CD4-positive, alpha-beta T cell treated with Interleukin-15 for 4 hours (primary cell): Measurements from ENCODE around the gene ZNF592.
"Not testable (repeated sequence)": the region's sequence is repeated elsewhere in the genome, so short reads cannot be mapped to it uniquely, and the experiment has no call there.

Experiments
- DNase-seq: peaks from one replicate; pipeline ENCODE4 v3.0.0-alpha.2; 2020; ENCODE audit warnings: low spot score

The ZNF592 gene

DNA sequence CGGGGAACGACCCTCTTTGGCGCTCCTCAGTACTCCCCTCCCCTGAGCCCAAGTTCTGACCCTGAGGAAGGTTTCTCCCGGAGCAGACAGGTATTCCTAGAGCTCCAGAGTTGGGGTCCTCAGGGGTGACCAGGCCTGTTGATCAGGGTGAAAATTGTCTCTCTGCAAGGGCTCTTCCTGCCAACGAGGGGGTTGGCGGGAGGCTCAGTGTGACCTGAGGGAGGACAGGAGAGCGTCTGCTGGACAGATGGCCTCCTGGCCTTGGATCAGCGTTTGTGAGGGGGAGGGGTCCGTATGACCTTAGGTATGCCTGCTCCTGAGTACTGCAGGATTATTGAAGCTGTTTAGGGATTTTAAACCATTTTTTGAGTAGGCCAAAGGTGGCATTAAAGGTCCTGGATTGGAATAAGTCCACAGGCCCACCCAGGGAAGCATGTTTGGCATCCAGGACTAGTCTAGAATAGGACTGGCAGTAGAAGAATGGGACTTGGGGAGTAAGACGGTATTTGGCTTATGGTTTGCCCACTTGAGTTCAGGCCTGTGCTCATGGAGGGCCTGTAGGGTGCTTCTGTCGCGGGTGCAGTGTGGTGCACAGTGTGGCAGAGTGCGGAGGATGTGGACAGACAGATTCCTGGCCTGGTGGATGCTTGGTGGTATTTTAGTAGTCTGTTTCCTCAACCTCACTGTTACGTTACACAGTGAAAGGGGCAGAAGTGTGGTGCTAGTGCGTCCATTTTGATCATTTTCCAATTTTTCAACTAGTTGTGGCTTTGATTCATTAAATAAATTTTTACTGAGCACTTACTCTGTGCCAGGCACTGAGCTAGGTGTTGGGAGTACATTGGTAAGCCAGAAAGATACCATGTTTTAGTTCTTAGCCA is 959 bp downstream of the ZNF592 start:
- peak; percentile 49 for DNase-seq

DNA sequence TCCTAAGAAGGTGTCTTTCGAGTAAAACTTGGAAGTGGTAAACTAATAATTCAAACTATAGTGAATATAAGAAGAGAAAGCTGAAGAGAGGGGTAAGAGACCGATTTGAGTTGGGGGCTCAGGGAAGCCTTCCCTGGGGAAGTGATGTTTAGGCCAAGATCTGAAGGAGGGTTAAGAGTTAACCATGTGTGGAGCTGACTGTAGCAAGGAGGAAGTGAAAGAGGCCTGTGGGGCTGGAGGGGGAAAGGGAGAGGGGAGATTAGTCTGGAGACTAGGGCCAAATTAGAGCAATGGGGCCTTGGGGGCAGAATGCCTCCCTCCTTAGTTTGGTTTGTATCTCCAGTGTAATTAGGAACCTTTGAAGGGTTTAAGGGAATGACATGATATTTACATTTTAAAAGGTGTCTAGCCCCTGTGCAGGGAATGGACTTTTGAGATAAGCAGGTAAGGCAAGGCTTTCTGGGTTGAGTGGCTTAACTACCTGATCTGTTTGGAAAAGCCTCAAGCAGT is 2.2 kb downstream of the ZNF592 start:
- no peak for DNase-seq

DNA sequence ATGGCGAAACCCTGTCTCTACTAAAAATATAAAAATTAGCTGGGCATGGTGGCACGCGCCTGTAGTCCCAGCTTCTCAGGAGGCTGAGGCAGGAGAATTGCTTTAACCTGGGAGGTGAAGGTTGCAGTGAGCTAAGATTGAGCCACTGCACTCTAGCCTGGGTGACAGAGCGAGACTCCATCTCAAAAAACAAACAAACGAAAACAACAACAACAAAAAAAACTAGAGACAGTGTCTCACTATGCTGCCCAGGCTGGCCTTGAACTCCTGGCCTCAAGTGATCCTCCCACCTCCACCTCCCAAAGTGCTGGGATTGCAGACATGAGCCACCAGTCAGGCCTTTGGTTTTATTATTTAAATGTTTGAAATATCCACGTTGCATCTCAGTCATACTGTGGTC is 3.3 kb downstream of the ZNF592 start:
- not testable (repeated sequence) for DNase-seq

DNA sequence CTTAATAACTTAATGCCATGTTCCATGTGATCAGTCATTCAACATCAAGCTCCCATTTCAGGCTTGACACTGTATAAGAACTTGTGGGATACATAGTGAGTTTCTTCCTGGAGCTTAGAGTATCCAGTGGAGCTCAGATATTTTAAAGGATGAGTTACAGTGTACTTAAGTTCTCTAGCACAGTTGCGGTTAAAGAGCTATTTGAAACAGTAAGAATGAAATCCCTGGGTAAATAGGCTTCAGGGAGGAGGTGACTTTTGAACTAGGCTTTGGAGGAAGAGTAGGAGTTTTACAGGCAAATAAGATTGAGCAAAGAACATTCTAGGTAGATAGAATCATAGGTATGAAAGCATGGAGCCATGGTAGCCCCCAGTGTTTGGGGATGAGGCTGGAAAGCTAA is 3.8 kb downstream of the ZNF592 start:
- no peak for DNase-seq

DNA sequence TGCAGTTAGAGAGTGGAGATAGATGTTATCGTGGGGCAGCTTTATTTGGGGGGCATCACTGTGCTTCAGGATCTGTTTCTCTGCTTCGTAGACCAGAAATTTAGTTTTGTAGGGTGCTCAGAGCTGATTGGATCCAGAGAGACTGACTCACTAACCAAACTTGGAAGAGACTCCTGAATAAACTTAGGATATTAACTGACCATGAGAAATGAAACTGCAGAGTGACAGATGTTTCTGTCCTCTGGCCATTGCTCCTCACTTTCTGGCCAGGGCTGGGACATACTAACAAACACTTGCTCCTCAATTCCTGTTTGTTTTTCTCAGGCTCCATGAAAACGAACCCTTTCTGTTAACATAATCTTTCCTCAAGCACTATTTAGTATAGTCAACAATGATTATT is 4.3 kb downstream of the ZNF592 start:
- DNase-seq: no peak

DNA sequence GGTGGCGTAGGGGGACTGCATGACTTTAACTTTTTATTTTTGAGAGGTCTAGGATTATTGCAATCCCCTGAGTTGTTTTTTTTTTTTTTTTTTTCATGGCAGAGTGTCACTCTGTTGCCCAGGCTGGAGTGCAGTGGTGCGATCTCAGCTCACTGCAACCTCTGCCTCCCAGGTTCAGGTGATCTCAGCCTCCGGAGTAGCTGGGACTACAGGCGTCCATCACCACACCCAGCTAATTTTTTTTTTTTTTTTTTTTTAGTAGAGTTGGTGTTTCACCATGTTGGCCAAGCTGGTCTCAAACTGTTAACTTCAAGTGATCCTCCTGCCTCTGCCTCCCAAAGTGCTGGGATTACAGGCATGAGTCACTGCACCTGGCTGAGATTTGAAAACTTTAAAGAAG is 6.5 kb downstream of the ZNF592 start:
- DNase-seq: not testable (repeated sequence)

DNA sequence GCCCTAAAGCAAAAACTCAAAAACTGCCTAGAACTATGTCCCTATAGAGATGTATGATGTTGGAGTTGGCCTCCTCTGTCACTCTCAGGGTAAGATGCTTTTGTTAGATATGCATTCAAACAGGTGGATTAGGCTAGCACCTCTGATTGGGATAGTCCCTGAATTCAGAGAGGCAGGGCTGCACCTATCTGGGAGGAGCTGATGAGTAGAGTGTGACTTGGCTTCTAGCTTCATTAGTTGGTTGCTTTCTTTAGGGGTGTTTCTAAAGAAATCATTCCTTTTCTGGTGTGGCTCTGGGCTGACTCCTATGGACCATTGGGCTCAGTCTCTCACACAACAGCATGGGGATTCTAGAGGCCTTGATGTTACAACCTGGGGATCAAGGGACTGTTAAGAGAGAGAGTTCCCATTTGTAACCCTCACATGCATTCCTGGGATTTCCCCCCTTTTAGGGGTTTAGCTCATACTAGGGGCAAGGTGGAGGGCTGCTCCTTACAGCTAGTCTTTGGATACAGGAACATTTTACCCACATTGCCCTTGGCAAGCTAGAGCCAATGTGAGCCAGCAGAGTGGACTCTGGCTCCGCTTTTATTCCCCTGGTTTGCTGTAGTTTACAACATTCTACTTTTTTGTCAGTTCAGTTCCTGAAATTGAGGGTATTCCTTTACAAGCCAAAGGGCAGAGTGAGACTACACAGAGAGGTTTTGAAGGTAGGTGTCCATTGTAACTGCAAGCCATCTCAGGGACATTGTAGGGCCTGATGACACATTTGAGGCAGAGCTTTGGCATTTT is 7.5 kb downstream of the ZNF592 start:
- DNase-seq: no peak

DNA sequence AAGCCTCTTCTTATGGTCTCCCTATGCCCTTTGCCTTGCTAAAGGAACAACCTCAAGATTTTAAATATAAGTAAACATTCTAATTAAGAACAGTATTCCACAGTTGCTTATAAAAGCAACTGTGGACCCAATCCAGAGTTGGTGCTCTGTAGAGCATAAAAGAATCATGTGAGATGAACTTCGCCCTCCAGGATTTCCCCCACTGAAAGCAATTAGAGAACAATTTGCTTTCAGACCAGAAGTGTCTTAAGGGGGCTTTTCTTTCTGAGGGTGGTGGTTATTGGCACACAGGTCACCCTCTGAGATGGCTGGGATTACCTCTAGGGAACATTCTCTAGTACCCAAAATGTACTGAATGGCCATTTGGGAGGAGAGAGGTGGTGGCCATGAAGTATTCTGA is 10.6 kb downstream of the ZNF592 start:
- DNase-seq: no peak

DNA sequence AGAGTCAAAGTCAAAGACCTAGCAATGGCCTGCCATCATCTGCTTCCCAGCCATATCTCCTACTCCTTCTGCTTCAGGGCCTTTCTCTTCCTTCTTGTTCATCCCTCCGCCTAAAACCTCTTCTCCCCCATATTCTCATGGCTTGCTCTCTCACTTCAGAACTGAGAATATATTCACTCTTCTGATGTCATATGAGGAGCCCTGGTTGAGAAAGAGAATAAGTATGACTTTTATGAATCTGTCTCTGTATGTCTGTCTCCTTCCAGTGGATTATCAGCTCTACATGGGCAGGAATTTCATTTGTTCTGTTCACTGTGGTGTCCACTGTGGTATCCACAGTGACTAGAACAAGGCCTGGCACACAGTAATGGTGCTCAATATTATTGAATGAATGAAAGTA is 11.8 kb downstream of the ZNF592 start:
- DNase-seq: no peak

DNA sequence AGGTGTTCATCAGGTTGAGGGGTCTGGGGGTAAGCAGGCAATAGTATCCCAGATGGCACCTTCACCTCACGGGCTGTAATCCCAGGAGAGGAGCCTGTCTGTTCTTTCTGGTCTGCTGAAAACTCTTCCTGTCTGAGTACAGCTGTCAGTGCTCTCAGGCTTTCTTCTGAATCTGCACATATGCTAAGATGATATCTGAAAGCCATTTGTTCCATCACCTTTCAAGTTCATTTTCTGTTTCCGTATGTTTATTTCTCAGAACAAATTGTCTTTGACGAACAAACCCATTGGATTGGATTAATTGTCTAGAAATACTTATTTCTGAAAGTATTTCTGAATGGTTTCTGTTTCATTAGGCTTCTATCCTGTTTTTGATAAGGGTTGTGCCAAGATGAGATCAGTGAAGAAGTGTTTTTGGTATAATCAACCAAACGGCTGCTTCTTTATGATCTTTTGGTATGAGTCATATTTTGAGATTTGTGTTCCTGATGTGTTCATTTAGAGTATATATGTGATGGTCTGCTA is 13.3 kb downstream of the ZNF592 start:
- DNase-seq: peak; percentile 20

DNA sequence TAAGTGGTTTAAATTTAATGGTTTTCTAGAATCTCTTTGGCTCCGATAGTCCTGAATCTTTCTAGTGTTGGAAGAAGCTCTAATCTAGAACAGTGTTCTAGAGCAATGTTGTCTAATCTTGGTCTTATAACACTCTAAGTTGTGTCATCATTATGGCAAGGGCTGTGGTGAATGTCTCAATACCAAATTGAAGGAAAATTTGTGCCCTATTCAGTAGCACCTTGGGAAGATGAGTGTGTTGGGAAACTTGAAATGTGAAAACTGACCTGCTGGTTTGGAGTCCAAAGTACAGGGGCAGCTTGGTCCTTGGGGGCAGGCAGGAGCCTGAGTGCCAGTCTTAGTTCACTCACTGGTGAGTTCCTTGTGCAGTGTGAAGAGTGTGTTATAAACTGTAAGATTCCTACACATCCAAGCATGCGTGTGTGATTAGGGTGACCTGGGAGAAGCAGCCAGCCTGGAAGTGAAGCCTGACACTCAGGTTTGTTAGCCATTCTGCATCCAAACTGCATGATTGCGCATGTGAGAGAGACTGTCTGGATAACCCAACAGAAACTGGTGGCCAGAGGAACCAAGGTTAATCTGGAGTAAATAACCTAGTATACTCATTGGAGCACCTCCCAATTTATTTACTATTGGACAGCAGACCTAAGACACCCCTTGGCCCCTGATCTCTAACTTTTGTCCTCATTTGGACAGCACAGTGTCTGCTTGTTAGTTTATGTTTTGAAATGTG is 14.6 kb downstream of the ZNF592 start:
- no peak for DNase-seq

DNA sequence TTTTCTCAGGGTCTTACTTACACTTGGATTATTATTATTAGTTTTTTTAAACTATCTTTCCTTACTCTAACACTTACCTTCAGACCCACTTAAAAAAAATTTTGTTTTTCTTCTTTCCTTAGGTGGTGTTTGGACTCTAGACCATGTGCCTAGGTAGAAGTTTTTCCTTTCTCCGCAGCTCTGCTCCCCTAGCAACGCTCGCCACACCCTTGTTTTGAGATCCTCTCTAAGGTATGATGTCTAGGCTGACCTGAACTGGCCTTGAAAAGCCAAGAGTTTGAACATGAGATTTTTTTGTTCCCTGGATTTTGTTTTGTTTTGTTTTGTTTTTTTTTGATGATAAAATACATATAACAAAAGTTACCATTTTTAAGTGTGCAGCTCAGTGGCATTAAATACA is 16.2 kb downstream of the ZNF592 start:
- no peak for DNase-seq

DNA sequence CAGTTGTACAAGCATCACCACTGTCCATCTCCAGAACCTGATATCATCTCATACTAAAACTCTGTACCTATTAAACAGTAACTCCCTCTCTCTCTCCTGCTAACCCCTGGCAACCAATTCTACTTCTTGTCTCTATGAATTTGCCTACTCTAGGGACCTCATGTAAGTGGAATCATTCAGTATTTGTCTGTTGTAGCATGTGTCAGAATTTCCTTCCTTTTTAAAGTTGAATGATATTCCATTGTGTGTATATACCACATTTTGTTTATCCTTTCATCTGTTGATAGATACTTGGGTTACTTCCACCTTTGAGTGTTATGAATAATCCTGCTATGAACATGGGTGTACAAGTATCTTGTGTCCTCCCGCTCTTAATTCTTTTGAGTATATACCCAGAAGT is 16.6 kb downstream of the ZNF592 start:
- no peak for DNase-seq

DNA sequence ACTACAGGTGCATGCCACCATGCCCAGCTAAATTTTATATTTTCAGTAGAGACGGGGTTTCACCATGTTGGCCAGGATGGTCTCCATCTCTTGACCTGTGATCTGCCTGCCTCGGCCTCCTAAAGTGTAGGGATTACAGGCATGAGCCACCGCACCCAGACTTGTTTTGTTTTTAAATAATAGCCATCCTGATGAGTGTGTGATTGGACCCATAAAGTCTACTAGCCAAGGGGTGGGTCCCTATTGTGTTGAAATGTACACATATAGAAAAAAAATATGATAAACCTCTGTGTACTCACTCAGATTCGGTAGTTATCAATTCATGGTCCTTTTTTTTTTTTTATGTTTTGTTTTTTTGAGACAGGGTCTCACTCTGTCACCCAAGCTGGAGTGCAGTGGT is 17.3 kb downstream of the ZNF592 start:
- no peak for DNase-seq

DNA sequence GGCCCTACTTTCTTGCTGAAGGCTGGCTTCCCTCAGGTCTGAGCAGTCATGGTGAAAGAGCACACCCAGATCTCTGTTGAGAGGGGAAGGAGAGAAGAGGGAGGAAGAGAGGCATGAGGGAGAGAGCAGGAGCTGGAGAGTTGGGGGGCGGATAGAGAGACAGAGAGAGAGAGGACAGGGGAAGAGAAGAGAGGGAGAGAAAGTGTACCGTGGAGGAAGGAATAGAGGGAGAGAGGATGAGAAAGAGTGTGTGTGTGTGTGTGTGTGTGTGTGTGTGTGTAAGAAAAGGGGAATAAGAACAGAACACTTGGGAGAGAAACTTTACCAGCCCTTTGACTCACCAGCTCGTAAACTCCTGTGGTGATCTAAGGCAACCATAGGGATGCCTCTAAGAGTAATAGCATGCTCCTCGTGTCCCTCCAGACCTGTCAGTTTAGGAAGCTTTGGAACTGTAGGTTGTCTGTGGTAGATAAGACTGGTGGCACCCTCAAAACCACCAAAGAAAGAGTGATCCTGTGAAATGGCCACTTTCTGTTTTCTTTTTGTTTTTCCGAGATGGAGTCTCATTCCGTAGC is 18.2 kb downstream of the ZNF592 start:
- DNase-seq: no peak

DNA sequence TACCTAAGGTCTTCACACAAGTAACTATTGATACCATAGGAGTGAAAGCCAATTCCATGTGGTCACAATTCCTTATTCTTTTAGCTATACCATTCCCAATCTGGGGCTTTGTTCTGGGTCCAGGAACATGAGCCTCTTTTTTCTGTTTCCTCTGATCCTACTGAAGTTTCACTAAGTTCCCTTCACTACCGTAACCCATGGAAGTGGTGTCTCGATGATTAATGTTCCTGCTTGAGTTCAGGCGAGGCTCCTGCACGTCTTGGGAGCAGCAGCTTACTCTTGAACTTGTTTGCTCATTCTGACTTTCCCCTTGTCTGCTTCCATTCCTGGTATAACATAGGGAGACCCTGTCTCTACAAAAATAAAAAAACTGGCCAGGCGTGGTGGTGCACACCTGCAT is 23.6 kb downstream of the ZNF592 start:
- no peak for DNase-seq

DNA sequence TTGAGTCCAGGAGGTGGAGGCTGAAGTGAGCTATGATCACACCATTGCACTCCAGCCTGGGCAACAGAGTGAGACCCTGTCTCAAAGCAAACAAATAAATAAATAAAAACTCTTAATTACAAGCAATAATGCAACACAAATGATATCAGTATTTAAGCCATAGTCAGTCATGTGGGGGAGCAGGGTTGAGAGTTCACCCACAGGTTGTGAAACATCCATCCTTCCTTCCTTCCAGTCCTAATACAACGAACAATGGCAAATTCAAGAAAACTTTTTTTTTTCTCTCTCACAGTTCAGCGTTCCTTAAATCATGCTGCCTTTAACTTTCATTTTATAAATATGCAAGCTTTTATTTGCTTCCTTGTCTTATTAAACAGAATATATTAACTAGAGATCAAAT is 24.1 kb downstream of the ZNF592 start:
- no peak for DNase-seq

DNA sequence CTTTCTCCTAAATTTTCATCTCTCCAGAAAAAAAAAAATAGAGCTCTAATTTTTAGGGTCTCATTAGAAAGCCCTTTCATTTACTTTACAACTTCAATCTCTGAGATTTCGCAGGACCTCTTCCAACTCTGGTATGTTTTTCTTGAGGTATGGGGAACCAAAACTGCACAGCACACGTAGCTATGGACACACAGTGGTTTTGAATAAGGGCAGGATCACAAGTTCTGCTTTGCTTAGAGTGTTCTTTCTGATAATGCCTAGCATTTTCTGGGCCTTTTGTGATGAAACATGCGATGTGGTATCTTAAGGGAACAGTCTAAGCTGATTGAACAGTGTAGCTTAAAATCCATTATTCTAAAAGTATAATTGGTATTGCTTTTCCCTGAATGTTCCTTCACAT is 25.3 kb downstream of the ZNF592 start:
- no peak for DNase-seq

DNA sequence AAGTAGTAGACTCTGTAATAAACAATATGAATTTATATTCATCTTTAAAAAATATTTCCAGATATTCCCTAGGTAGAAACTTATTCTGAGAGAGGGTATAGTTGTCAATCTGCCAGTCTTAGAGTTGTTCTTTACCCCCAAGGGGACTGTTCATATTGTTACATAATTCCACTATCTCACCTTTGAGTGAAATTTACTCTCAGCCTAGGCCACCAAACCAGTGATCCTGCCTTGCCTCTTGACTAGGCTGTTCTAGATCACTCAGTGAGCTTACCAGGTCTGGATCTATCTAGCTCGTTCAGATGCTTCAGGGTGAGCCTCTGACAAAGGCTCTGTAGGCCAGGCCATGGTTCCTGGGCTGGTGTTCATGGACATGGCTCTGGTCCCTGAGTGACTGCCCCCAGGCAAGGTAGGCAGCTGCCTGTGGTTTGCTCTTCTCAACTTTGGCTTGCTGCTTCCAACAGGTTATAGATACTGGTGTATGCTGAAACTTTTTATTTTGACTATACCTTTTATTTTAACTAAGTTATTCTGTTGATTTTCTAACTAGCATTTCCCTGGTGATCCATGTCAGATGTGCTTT is 27.6 kb downstream of the ZNF592 start:
- DNase-seq: no peak

DNA sequence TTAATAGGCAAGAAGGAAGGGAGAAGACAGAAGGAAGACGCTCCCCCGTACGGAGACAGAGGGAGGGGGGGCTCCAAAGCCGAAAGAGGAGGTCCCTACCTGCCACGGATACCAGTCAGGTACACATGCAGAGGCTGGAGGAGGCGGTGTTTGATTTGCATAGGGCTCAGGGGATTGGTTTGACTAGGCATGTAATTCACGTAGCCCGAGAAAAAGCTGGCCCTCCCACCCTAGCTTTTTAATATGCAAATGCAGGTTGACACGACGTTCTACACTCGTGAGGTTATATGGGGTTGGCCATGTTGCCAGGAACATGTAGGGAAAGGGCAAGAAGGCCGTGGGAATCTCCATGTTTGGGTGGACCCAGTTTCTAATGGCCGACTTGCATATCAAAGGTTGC is 29.8 kb downstream of the ZNF592 start:
- DNase-seq: no peak

DNA sequence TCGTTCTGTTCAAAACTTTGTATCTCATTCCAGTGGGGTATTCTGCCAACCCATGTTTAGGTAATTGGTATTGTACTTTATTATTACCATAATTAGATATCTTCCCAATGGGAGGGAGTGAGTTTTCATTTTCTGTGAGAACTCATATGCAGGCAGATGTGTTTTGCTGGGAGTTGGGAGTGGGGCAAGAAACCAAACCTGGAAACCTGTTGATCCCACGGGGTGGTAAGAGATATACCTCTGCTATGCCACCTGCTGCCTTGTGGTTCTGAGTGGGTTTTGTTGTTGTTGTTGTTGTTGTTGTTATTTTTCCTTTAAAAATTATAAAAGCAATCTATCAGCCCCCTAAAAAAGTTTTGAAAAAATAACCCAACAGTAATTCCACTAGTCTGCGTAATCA is 32.1 kb downstream of the ZNF592 start:
- no peak for DNase-seq

DNA sequence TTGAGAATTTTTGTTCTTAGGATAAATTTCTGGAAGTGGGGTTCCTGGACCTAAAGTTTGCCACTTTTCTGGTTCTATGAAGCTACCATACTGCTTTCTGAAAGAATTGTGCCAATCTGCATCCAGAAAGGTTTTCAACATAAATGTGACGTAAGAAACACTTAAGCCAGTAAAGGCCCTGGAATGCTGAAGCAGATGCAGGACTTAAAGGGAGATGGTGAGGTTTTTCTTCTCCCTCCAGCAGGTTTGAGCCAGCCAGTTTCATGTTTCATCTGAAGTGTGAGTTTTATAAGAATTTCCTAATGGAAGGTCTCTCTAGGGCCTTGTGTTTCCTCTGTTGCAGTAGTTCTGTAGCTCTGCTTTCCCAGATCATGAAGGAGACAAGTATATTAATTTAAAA is 33.1 kb downstream of the ZNF592 start:
- DNase-seq: no peak
